GM21825 (cell line): Measurements from ENCODE around the gene PACS1.
A peak's percentile ranks its signal among the peaks of the same experiment; 100 is the strongest.

Experiments
- ATAC-seq: cut with Tn5 transposase; IDR thresholded peaks from one replicate; pipeline ENCODE4 v1.9.1; 2021; ENCODE audit warnings: mild to moderate bottlenecking, moderate library complexity; ENCODE audit not compliant: unreplicated experiment

The PACS1 gene

DNA sequence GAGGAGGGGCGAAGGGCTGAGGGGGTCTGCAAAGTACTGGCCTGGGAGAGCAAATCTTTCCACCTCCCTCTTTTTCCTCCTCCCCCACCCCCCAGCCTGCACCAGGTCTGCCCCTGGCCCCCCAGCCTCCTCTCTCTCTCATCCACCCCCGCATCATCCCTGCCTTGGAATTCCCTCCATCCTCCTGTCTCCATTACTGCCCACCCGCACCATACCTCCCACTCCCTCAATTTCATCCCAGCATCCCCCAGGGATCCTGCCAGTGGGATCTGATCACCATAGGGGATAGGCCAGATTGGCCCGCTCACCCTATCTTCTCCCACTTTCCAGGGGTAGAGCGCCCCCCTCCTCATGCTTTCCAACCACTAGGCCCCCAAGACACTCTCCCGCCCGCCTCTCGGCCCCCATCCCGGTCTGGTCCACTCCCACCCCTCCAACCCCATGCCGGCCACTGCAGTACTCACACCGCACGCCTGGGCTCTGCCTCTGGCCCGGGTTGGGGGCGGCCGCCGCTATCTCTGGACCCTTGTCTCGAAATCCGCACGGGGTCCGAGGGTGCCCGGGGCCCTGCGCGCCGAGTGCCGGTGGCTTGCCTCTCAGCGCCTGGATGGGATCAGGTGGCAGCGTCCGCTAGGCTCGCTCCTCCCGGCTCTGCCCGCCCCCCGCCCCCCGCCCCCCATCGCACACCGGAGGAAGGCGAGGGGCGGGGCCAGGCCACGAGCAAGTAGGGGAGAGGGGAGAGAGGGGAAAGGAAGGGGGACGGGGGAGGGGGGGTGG, 21.3 kb upstream of the PACS1 start, which contains the start of gene GAL3ST3:
Gene GAL3ST3, minus strand, starts transcription at position 615 of the 777 bp plus-strand sequence. CDS start 3,746 bp downstream, outside the sequence.
- no peak for ATAC-seq

DNA sequence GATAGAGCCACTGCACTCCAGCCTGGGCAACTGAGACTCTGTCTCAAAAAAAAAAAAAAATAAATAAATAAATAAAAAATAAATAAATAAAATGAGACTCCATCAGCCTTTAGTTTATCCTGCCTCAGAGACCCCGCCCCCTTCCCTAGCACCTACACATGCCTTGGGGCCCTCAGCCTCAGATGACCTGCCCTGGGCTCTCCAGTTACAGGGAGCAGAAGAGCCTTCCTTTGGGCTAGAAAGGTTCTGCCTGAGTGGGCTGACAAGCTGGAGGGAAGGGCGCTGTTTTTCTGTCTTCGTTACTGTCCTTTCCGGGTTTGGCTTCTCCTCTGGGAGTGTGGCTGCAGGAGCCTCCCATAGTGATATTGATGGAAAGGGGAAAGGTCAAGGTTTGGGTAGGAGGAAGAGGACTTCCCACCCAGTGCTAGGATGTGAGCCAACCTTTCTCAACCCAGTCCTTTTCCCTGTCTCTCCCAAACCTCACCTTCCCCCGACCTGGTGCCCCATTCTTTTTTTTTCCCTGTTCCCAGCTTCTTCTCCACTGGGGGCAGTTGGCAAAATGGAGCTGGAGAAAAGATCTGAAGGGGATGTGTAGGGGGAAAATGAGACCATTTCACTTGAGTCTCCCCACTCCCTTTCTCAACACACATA, 19.4 kb upstream of the PACS1 start:
- ATAC-seq = no peak

DNA sequence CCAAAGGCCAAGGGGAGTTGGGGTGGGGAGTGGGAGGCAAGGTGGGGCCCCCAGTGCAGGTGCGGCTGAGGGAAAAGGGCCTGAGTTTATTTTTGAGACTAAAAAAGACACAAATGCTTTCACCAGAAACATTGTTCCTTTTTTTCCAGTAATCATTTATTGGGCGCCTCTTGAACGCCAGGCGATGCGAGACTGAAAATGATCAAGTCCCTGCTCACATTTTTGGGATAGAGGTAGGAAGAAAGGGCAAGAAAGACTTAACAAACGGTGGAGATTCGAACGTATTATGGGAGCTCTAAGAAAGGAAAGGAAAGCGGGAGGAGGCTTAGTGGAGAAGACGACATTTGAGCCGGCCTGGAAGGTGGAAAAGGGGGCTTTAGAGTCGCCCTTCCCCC, 18.7 kb upstream of the PACS1 start:
- no peak for ATAC-seq

DNA sequence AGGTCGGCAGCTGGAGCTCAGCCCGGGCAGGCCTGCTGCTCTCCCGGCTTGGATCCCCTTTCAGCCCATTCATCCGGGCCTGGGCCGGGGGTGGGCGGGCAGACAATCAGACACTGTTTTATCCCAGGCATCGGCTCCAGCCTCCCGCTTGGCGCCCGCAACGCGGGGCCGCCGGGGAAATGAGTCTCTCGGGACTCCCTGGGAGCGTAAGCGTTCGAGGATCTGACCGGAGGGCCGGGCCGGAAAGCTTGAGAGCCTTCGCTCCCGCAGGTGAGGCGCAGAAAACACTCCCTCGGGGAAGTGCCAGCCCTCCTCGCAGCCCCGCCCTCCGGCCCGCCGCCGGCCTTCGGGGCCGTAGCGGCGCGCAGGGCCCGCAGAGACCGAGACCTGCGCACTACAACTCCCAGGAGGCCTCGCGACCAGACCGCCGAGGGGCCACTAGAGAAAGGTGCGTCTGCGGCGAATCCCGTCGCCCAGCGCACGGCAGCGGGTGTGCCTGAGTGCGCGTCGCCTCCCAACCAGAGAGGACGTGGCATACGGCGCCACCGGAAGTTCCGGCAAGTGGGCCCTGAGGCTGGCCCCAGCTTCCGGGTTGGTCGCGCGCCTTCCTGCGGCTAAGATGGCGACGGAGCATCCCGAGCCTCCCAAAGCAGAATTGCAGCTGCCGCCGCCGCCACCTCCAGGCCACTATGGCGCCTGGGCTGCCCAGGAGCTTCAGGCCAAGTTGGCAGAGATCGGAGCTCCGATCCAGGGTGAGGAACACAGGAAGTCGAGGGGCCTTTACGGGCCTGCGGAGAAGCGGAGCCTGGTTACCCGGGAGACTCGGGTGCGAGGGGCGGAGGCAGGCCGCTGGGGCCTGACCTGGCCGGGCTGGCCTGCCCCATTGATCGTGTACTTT, 18.1 kb upstream of the PACS1 start, which contains the start of gene SF3B2:
Gene SF3B2, plus strand, starts transcription at position 599 of the 898 bp plus-strand sequence. Its CDS starts 21 bp downstream, at position 620.
- ATAC-seq = peak; percentile 94

DNA sequence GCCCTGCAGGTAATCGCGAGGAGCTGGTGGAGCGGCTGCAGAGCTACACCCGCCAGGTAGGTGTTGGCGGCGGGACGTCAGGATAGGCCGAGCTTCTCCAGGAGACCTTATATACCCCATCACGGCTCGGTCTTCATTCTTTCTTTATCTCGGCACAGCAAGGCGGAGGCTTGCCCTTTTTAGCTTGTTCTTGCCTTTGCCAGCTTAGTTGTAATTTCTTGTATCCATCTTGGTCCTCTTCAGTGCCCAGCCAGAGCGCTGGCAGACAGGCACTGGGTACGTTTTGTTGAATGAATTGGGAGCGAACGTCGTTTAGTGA, 17.4 kb upstream of the PACS1 start:
- no peak for ATAC-seq

DNA sequence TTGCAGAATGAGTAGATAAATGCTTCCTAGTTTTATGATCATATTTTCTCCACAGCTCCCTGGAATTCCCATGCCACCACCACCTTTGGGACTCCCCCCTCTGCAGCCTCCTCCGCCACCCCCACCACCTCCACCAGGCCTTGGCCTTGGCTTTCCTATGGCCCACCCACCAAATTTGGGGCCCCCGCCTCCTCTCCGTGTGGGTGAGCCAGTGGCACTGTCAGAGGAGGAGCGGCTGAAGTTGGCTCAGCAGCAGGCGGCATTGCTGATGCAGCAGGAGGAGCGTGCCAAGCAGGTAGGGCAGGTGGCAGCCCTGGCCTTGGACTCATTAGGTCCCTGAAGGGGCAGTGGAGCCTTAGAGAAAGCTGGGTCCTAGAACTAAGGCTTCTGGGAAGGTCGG, 15.1 kb upstream of the PACS1 start:
- no peak for ATAC-seq

DNA sequence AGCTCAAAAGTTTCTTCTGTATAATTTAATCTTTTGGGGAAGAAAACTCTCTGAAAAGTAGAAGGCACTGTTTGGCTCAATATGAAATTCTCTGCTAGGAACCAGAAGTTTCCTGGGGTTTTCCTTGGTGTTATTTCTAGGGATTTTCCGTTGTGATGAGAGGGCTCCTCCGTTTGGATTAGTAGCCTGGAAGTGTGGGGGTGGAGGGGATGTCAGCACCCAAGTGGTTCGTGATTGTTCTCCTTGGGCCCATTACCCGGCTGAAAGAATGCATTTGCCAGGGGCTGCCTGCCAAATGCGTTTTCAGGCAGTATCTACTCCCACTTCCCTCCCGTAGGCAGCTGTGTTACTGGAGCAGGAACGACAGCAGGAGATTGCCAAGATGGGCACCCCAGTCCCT, 13.6 kb upstream of the PACS1 start:
- no peak for ATAC-seq

DNA sequence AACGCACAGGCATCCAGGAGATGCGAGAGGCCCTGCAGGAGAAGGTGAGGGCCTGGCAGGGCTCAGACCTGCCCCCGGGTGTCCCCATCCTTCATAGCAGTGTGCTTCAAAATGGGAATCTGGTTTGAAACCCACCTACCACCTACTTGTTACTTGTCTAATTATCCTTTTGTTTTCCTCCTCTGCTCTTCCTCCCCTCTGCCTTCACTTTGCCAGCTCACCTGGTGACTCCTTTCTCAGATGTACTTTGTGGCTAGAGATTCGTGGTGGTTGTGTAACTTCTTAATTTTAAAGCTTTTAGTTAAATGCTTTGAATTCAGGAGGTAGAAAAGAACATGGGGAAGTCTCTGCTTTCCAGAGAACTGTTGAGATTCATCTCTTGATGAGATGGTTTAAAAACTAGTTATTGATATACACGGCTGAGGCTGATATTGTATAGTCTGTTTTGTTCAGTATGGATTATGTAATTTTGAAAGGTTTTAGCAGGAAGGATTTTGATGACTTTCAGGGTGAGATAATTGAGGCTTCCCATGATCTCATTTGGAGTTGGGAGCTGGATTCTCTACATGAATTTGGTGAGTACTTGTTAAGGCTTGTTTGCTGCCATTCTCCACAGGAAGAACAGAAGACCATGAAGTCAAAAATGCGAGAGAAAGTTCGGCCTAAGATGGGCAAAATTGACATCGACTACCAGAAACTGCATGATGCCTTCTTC, 9.9 kb upstream of the PACS1 start:
- no peak for ATAC-seq

DNA sequence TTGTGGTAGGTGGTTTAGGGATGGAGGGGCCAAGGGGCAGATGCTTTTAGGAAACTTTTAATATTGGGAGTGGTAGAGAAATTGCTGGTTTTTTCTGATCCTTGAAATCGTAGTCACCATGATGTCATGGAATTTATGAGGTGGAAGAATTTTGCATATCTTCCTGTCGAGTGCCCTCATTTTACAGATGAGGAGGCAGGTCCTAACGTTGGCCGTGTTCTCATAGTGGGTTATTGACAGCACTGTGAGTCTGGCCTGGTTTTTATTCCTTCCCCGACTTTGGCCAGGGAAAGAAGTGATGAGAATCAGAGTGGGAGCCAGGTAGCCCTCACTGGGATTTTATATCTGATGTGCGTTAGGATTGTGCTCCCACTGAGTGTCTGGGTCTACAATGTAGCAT, 8.8 kb upstream of the PACS1 start:
- ATAC-seq = no peak

DNA sequence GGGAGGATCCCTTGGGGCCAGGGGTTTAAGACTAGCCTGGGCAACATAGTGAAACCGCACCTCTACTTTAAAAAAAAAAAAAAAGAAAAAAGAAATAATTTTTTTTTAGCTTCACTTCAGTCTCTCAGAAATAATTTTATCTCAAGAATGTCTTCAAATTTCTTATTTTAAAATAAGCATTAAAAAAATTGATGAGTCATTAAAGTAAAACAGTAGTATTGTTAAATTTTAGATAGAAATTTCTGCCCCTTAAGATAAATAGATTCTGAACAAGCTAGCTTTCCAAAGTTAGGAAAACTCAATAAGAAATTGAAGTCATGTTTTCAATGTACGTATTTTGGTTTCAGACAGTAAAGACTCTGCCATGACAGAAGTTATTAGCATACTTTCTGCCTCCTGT, 7.7 kb upstream of the PACS1 start:
- no peak for ATAC-seq

DNA sequence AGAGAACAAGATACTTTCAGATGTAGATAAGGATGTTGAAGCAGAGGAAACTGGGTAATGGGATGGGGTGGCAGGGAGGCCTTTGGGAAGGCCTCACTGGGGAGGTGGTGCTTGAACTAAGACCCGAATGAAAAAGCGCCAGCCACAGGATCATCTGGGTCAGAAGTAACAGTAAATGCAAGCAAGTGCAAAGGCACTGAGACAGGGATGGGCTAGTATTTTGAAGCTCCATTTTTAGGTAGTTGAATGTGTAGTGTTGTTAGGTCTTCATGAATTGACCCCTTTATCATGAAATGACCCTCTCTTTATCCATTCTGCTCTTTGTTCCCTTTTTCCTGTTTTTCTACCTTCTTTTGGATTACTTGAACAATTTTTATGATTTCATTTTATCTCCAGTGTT, 6.2 kb upstream of the PACS1 start:
- ATAC-seq = no peak

DNA sequence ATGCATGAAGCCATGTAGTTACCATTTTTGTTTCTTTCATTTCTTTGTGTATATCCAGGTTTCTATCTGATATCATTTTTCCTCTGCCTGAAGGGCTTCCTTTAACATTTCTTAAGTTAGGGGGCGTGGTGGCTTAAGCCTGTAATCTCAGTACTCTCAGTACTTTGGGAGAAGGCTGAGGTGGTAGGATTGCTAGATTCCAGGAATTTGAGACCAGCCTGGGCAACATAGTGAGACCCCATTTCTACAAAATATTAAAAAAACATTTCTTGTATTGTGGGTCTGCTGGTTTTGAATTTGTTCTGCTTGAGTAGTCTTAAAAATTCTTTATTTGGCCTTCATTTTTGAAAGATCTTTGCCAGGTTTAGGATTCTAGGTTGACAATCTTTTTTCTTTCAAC, 5.5 kb upstream of the PACS1 start:
- no peak for ATAC-seq

DNA sequence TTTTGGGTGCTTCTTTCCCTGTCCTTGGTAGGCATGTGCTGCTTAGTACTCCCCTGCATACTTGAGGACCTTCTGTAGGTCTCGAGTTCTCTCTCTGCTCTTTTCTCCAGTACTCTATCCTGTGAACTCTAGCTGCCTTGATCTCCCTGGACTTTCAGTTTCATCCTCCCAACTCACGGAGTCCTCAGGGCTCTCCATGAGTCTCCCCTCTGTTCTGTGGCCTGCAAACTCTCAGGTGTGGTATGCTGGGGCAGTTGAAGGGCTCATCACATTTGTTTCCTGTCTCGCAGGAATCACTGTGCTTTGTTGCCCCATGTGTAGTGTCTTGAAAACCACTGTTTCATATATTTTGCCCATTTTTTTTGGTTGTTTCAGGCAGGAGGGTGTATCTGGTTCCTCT, 3.3 kb upstream of the PACS1 start:
- ATAC-seq = no peak

DNA sequence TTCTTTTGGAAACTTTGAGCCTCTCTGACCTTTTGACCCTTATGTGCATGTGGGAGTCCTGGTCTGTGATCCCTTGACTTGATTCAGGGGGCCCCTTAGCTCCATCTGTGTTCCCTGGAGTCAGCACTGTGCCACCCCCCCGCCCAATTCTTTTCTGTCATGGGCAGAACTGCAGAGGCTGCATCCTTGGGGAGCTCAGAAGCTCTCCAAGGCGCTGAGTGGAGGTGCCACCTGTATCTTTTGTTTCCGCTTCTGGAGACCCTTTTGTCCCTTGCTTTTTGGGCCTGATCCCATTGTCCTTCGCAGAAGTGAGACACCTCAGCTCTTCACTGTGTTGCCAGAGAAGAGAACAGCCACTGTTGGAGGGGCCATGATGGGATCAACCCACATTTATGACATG, 2.4 kb upstream of the PACS1 start:
- no peak for ATAC-seq

DNA sequence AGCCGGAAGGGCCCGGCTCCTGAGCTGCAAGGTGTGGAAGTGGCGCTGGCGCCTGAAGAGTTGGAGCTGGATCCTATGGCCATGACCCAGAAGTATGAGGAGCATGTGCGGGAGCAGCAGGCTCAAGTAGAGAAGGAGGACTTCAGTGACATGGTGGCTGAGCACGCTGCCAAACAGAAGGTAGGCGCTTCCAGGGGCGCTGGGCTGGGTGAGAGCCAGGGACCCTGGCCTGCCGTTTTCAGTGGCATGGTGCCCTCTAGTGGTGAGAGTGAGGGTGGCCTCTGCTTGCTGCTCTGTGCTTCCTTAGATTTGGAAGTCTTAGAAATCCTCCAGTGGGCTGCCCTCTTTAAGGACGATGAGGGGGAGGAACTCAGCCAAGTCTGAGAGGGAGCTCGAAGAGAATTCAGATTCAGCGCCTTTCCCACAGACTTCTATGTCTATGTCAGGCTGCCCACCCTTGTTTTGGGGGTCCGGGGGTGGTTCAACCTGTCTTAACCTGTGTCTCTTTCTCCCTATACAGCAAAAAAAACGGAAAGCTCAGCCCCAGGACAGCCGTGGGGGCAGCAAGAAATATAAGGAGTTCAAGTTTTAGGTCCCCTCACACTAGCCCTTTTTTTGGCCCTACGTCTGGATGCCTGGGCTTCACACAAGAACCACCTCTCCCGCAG, 1.8 kb upstream of the PACS1 start:
- ATAC-seq = no peak

DNA sequence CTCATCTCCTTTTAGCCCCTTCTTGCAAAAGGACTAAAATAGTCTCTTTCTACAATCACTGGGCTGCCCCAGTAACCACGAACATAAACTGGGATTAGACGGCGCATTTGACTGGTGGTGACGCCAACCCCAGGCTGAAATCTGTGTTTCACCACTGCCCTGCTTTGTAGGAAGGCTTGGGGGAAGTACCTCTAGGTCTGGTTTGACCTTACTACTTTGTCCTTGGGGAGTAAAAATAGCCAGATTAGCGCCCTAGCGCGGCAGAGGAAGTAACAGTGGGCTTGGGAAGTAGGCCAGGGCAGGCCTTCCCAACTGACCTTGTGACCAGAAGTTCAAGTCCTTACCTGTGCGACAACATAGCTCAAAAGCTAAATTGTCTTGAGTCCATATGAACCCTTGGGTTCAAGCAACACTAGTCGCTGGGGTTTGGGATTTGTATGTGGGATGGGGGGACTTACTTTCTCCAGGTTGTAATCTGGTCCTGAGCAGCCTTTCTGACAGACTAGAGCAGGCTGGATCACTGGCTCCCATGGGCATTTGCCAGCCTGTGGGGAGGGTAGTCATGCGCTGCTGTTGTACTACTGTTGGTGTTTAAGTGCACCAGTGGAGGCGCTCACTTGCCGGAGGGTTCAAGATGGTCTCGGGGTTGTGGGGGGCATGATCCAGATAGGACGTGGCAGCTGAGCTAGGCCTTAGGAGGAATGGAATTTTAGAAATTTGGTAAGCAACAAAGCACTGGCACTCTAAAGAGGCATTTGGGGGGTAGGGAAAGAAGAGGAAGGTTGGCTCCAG, 953 bp upstream of the PACS1 start:
- peak; percentile 33 for ATAC-seq

DNA sequence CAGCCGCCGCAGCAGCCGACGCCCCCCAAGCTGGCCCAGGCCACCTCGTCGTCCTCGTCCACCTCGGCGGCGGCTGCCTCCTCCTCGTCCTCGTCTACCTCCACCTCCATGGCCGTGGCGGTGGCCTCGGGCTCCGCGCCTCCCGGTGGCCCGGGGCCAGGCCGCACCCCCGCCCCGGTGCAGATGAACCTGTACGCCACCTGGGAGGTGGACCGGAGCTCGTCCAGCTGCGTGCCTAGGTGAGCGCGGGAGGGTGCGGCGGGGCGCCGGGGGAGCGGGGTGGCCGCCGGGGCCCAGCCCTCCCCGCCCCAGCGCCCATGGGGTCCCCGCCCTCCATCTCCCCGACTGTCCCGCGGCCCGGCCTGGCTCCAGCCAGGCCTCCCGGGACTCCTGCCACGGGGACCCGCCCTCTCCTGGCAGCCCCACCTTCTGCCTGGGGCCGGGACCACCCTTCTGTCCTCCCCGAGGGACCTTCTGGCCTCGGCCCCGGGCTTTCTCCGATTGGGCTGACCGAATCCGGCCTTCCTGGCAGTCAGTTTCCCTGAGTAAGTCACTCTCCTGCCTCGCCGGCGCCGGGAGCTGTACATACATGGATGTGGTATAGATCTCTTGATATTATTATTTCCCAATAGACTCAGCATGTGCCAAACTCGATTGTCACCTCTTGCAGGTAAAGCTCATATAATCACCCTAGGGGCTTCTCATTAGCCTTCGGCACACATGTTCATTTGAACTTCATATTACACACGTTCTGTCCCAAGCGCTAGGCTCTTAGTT, 720 bp downstream of the PACS1 start:
- ATAC-seq = peak; percentile 17

DNA sequence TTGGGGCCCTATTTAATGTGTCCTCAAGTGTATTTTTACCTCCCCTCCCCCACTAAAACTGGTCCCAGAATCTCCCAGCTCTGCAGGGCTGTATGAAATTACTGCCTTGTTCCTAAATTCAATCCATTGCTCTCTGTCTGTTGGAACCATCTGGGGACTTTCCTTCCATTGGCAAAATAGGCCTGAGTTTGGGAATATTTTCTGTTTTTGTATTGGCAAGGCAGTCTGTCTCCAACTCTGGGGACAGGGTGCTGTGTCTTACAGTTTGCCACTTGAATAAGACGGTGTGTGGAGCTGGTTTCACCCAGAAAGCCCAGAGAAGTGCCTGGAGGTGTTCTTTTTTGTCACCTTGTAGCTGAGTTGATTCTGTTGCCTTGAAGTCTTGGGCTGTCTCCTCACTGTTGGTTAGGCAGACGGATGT, 1.3 kb downstream of the PACS1 start:
- no peak for ATAC-seq

DNA sequence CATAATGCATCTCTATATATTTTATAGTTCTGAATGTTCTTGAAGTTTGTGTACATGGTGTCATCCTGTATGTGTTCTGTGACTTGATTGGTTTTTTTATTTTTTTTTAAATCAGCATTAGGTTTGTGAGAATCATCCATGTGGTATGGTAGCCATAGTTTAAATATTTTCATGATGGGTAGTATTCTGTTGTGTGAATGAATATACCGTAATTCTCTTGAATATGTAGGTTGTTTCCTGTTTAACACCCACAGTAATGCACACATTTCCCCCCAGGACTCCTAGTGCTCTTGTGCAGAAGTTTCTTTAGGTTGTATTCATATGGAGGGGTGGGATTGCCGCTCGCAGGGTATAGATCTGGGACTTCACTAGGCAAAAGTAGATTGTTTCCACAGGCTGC, 2.0 kb downstream of the PACS1 start:
- ATAC-seq = no peak
